ENCODE data around the gene MGMT. TPM values are rescaled to one million over a fixed set of nuclear protein-coding genes. Genes with fewer than 3 reads are reported as not detected.

Gene MGMT
- total and polyA plus RNA-seq, 2 experiments from 2014 or later: 19.3 to 21.9 TPM

DNA sequence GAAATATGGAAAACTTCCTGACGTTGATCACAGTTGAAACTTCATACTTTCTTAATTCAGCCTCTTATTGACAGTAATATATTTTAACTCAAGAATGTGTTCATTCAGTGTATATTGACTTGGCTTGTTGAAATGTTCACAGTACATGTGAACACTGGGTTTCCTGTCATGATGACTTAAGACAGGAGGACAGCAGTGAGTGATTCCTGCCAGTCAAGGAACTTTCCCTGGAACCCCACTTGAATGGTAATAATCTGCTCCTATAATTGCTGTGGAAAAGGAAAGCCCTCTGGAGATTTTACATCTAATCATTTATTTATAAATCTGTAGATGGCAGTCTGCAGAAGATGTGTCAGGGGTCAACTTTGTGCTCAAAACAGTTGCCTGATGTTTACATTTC, 216.5 kb downstream of the MGMT start:
- Histone ChIP-seq H3K36me3 (ENCODE audit: insufficient read depth) (no peaks in the 10 kb centered on the region), H3K4me3 (no peak overlapping the region), H4K20me1 (replicated peaks; ENCODE audit: insufficient read depth) (no peaks in the 10 kb centered on the region), H3K9me2 (ENCODE audit: insufficient read depth) (no peaks in the 10 kb centered on the region), H3K79me2 (replicated peaks; ENCODE audit: insufficient read depth) (no peaks in the 10 kb centered on the region), H3K27me3 (ENCODE audit: insufficient read depth) (no peaks in the 10 kb centered on the region), H3K4me2 (no peak overlapping the region), H3K27ac (ENCODE audit: low read depth) (no peak overlapping the region), H3F3A (replicated peaks; ENCODE audit: low read depth) (no peaks in the 10 kb centered on the region), H3K4me1 (ENCODE audit: insufficient read depth) (no peaks in the 10 kb centered on the region), H2AFZ (no peak overlapping the region)
- H3K4me1 Mint-ChIP-seq: no peaks in the 10 kb centered on the region
- DNase-seq (ENCODE audit: low spot score): no peak
- no peaks in the 10 kb centered on the region for H3K9me3 Mint-ChIP-seq
- H3K4me3 Mint-ChIP-seq: no peak overlapping the region
- H3K27me3 Mint-ChIP-seq (ENCODE audit: insufficient read depth, low read depth, poor library complexity): peaks cover 2% of the 10 kb centered on the region
- H3K27ac Mint-ChIP-seq: no peak overlapping the region
- TF ChIP-seq, protein P1, sequence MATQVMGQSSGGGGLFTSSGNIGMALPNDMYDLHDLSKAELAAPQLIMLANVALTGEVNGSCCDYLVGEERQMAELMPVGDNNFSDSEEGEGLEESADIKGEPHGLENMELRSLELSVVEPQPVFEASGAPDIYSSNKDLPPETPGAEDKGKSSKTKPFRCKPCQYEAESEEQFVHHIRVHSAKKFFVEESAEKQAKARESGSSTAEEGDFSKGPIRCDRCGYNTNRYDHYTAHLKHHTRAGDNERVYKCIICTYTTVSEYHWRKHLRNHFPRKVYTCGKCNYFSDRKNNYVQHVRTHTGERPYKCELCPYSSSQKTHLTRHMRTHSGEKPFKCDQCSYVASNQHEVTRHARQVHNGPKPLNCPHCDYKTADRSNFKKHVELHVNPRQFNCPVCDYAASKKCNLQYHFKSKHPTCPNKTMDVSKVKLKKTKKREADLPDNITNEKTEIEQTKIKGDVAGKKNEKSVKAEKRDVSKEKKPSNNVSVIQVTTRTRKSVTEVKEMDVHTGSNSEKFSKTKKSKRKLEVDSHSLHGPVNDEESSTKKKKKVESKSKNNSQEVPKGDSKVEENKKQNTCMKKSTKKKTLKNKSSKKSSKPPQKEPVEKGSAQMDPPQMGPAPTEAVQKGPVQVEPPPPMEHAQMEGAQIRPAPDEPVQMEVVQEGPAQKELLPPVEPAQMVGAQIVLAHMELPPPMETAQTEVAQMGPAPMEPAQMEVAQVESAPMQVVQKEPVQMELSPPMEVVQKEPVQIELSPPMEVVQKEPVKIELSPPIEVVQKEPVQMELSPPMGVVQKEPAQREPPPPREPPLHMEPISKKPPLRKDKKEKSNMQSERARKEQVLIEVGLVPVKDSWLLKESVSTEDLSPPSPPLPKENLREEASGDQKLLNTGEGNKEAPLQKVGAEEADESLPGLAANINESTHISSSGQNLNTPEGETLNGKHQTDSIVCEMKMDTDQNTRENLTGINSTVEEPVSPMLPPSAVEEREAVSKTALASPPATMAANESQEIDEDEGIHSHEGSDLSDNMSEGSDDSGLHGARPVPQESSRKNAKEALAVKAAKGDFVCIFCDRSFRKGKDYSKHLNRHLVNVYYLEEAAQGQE (IDR thresholded peaks at IDR 0.05; ENCODE audit: unreplicated experiment): no peak
- TF ChIP-seq EZH2 (IDR thresholded peaks at IDR 0.05; ENCODE audit: low read depth, unreplicated experiment): no peak
- TF ChIP-seq, protein P2, sequence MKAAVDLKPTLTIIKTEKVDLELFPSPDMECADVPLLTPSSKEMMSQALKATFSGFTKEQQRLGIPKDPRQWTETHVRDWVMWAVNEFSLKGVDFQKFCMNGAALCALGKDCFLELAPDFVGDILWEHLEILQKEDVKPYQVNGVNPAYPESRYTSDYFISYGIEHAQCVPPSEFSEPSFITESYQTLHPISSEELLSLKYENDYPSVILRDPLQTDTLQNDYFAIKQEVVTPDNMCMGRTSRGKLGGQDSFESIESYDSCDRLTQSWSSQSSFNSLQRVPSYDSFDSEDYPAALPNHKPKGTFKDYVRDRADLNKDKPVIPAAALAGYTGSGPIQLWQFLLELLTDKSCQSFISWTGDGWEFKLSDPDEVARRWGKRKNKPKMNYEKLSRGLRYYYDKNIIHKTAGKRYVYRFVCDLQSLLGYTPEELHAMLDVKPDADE (IDR thresholded peaks at IDR 0.05): no peak
- TF ChIP-seq ZNF331 (CRISPR knock-in tag; IDR thresholded peaks at IDR 0.05; ENCODE audit: low read depth): no peak
- no peak for TF ChIP-seq NANOG (IDR thresholded peaks at IDR 0.05; ENCODE audit: borderline replicate concordance)
- no peak for TF ChIP-seq EZH2phosphoT487 (IDR thresholded peaks at IDR 0.05; ENCODE audit: unreplicated experiment)
- TF ChIP-seq, protein P3, sequence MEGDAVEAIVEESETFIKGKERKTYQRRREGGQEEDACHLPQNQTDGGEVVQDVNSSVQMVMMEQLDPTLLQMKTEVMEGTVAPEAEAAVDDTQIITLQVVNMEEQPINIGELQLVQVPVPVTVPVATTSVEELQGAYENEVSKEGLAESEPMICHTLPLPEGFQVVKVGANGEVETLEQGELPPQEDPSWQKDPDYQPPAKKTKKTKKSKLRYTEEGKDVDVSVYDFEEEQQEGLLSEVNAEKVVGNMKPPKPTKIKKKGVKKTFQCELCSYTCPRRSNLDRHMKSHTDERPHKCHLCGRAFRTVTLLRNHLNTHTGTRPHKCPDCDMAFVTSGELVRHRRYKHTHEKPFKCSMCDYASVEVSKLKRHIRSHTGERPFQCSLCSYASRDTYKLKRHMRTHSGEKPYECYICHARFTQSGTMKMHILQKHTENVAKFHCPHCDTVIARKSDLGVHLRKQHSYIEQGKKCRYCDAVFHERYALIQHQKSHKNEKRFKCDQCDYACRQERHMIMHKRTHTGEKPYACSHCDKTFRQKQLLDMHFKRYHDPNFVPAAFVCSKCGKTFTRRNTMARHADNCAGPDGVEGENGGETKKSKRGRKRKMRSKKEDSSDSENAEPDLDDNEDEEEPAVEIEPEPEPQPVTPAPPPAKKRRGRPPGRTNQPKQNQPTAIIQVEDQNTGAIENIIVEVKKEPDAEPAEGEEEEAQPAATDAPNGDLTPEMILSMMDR (conservative IDR thresholded peaks at IDR 0.05; ENCODE audit: low read depth in 2 of 2): no peak
- no peak for TF ChIP-seq JUNB (IDR thresholded peaks at IDR 0.05; ENCODE audit: unreplicated experiment)
- TF ChIP-seq STAT1 (IDR thresholded peaks at IDR 0.05; ENCODE audit: unreplicated experiment): no peak
- no peak for TF ChIP-seq CREB1 (CRISPR knock-in tag; IDR thresholded peaks at IDR 0.05; ENCODE audit: low read depth)
- no peak for TF ChIP-seq ZNF114 (CRISPR knock-in tag; IDR thresholded peaks at IDR 0.05)
- TF ChIP-seq POLR2AphosphoS5 (IDR thresholded peaks at IDR 0.05; ENCODE audit: low read depth): no peak
- TF ChIP-seq, protein P4, sequence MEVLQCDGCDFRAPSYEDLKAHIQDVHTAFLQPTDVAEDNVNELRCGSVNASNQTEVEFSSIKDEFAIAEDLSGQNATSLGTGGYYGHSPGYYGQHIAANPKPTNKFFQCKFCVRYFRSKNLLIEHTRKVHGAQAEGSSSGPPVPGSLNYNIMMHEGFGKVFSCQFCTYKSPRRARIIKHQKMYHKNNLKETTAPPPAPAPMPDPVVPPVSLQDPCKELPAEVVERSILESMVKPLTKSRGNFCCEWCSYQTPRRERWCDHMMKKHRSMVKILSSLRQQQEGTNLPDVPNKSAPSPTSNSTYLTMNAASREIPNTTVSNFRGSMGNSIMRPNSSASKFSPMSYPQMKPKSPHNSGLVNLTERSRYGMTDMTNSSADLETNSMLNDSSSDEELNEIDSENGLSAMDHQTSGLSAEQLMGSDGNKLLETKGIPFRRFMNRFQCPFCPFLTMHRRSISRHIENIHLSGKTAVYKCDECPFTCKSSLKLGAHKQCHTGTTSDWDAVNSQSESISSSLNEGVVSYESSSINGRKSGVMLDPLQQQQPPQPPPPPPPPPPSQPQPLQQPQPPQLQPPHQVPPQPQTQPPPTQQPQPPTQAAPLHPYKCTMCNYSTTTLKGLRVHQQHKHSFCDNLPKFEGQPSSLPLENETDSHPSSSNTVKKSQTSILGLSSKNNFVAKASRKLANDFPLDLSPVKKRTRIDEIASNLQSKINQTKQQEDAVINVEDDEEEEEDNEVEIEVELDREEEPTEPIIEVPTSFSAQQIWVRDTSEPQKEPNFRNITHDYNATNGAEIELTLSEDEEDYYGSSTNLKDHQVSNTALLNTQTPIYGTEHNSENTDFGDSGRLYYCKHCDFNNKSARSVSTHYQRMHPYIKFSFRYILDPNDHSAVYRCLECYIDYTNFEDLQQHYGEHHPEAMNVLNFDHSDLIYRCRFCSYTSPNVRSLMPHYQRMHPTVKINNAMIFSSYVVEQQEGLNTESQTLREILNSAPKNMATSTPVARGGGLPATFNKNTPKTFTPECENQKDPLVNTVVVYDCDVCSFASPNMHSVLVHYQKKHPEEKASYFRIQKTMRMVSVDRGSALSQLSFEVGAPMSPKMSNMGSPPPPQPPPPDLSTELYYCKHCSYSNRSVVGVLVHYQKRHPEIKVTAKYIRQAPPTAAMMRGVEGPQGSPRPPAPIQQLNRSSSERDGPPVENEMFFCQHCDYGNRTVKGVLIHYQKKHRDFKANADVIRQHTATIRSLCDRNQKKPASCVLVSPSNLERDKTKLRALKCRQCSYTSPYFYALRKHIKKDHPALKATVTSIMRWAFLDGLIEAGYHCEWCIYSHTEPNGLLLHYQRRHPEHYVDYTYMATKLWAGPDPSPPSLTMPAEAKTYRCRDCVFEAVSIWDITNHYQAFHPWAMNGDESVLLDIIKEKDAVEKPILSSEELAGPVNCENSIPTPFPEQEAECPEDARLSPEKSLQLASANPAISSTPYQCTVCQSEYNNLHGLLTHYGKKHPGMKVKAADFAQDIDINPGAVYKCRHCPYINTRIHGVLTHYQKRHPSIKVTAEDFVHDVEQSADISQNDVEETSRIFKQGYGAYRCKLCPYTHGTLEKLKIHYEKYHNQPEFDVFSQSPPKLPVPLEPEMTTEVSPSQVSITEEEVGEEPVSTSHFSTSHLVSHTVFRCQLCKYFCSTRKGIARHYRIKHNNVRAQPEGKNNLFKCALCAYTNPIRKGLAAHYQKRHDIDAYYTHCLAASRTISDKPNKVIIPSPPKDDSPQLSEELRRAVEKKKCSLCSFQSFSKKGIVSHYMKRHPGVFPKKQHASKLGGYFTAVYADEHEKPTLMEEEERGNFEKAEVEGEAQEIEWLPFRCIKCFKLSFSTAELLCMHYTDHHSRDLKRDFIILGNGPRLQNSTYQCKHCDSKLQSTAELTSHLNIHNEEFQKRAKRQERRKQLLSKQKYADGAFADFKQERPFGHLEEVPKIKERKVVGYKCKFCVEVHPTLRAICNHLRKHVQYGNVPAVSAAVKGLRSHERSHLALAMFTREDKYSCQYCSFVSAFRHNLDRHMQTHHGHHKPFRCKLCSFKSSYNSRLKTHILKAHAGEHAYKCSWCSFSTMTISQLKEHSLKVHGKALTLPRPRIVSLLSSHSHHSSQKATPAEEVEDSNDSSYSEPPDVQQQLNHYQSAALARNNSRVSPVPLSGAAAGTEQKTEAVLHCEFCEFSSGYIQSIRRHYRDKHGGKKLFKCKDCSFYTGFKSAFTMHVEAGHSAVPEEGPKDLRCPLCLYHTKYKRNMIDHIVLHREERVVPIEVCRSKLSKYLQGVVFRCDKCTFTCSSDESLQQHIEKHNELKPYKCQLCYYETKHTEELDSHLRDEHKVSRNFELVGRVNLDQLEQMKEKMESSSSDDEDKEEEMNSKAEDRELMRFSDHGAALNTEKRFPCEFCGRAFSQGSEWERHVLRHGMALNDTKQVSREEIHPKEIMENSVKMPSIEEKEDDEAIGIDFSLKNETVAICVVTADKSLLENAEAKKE (CRISPR knock-in tag; IDR thresholded peaks at IDR 0.05): no peak
- ATAC-seq: no peak
- no peaks in the 10 kb centered on the region for H3K36me3 Mint-ChIP-seq (ENCODE audit: low read depth)
